ENCODE data around the gene RBM23.
"Not testable (repeated sequence)": the region's sequence is repeated elsewhere in the genome, so short reads cannot be mapped to it uniquely, and the experiment has no call there.

RBM23 gene

DNA sequence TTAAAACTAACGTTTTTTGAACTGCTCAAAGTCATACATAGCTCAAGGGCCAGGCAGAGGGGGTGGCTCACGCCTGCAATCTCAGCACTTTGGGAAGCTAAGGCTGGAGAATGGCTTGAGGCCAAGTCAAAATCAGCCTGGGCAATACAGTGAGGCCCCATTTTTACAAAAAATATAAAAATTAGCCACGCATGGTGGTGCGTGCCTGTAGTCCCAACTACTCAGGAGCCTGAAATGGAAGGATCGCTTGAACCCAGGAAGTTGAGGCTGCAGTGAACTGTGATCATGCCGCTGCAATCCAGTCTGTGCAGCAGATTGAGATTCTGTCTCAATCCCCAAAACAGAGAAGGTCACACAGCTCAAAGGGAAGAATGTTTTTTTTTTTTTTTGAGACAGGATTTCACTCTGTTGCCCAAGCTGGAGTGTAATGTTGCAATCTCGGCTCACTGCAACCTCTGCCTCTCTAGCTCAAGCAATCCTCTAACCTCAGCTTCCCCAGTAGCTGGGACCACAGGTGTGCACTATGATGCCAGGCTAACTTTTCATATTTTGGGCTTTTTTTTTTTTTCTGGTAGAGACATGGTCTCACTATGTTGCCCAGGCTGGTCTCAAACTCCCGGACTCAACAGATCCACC is 2.9 kb downstream of the RBM23 start:
- DNase-seq (ENCODE audit: low read depth) = no peak

DNA sequence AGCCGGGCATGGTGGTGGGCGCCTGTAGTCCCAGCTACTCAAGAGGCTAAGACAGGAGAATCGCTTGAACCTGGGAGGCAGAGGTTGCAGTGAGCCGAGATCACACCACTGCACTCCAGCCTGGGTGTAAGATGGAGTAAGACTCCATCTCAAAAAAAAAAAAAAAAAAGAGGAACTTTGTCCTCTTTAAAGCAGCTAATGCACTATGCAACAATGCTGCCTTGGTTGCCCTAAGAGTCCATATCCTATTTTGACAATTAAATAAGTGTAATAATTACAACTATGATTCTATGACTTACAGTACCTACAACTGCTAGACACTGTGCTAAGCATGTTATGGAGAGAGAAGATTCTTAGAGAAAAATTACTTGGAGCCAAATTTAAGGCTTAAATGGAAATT is 4.1 kb downstream of the RBM23 start:
- not testable (repeated sequence) for DNase-seq (ENCODE audit: low read depth)

DNA sequence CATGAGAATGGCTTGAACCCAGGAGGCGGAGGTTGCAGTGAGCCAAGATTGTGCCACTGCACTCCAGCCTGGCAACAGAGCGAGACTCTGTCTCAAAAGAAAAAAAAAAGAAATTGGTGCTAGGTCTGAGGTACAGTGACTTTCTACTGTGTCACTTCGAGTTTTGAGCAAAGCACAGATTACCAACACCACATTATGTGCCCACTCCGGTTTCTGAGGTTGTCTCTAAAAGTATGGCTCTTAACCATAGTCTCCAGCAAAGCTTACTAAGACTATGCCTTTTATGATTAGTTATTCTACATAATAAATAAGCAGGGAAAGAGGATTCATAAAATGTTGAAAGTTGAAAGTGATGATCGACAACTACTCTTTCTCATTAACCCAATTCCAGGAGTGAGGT is 8.0 kb downstream of the RBM23 start:
- no peak for DNase-seq (ENCODE audit: low read depth)

DNA sequence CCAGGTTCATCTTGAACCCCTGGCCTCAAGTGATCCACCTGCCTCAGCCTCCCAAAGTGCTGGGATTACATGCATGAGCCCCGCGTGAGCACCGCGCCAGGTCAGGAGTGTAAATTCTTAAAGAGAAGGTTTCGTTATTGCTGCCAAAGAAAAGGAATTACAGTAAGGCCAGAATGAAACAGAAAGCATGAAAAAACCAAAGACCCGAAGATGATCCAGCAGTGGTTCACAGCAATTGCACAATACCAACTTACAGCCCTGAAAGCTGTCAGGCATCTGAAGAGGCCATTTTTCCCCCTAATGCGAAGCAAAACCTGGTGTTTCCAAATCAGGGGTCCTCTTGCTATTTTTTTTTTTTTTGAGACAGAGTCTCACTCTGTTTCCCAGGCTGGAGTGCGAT is 10.3 kb downstream of the RBM23 start:
- DNase-seq (ENCODE audit: low read depth) = no peak

DNA sequence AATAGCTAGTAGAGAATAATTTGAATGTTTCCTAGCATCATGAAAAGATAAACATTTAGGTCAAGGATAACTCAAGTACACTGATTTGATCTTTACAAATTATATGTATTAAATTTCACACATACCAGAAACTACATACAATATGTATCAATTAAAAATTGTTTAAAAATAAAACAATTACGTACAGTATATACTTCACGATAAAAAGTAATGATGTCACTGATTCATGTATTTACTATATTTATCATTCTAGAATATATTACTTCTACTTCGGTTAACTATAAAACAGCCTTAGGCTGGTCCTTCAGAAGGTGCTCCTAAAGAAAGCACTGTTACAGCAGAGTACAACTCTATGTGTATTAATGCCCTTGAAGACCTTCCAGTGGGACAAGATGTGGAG is 11.5 kb downstream of the RBM23 start:
- DNase-seq (ENCODE audit: low read depth) = no peak

DNA sequence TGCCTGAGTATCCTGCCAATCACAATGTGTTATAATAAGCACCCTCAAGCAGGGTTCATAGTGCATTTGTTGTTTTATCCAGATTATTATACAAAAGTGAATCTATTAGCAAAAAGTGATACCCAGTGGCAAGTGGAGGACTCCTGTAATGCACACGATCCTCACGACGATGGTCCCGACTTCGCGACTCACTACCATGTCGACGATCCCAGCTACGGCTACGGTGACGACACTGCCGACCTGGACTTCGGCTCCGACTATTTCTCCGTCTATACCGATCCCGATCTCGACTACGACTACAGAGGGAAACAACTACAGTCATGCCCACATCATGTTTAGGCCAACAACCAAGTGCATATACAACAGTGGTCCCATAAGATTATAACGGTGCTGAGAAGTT is 12.9 kb downstream of the RBM23 start:
- no peak for DNase-seq (ENCODE audit: low read depth)

DNA sequence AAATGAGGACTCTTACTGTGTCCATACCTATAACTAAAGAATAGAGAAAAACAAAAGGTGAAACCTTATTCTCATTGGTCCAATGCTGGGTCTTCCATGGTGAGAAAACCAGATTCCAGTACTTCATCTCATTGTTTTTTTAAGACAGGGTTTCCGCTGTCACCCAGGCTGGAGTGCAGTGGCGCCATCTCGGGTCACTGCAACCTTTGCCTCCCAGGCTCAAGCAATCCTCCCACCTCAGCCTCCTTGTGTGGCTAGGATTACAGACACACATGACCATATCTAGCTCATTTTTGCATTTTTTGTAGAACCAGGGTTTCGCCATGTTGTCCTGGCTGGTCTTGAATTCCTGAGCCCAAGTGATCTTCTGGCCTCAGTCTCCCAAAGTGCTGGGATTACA is 13.3 kb downstream of the RBM23 start:
- DNase-seq (ENCODE audit: low read depth) = no peak

DNA sequence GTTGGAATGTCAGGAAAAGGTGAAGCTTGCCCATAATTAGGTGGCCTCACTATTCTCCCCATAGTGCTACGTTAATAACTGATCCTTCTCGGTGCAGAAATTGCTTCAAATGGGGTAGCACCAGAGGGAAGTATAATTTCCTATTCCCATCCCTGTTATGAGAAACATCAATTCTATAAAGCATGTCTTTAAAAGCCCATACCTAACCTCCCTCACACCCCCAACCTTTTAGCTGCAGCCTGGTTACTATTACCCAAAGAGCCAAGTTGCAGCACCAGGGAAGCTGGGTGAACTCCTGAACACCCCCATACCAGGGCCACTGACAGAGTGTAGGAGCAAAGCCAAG is 15.2 kb downstream of the RBM23 start:
- DNase-seq (ENCODE audit: low read depth) = no peak

DNA sequence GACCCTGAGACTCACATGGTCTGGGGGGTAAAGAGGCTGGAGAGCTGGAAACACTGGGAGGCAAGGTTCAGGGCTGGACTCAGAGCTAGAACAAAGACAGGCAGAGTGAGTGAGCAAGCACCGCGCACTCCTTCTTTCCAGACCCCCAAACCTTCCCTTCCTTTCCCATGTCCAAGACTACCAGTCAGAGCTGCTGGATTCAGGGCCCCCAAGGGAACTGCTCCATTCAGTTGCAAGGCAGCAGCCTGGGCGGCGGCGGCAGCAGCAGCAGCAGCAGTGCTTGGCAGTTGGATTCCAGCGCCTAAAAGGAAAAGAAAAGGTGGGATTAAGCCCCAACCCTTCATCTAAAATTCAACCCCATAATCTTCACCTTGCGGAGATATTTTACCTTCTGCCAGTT is 17.1 kb downstream of the RBM23 start:
- DNase-seq (ENCODE audit: low read depth) = no peak

DNA sequence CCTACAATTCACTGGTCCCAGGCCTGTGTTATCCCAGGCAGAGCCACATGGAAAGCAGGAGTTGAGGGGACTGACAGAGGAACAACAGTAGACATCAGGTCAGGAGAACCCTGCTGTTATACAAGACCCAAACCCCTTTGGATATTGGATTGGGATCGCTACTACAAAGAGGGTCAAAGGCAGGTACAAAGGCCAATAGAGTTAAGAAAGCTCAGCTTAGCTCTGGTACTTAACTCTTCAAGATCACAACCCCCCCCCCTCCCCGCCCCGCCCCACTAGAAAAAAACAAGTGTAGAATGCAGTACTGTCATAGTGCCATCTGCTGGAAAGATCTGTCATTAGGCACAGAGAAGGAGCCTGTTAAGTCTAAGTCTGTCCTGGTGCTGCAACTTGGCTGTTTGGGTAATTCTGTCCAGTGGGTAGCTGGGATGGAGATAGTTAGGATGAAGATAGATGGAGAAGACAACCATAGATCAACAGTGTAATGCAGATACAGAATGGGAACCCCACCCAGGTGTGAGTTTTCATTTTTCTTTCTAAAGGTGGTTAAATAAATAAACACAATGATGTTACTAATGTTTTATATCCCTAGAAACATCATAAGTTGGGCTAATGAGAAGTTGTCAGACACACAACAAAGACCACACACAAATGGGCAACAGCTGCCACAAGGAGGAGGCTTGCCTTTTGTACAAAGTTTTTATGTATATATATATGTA is 18.7 kb downstream of the RBM23 start:
- DNase-seq (ENCODE audit: low read depth) = no peak

DNA sequence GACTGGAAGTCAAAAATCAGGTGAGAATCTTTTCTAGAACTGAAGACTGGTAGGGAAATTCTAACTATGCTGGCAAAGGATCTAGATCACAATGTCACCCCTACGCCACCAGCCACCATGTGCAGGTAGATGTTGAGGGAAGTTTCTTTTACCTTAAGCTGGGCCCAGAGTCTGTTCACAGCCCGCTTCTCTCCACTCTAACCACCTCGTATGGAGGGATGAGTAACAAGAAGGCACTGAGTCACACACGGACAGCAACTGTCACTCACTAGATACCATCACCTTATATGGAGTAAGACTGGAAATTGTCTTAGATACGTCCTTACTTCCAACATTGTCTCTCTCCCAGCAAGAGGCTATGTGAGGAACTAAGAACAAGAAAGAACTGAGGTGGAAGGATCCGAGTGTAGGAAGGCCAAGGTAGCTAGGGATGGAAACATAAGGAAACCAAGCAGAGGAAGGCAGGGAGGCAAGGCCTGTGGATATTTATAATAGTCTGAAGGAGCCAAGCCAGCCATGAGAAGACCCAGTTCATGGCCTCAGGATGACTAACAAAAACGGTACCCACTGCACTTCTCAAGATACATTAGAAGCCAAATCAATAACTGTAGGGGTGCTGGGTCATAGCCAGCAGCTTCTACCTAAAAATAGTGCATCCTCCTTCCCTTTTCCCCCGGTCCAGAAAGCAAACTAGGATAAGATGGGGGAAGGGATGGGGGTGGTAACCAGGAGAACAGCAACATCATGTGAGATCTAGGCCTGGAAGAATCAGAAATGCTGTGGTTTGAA is 20.5 kb downstream of the RBM23 start:
- DNase-seq (ENCODE audit: low read depth) = no peak

DNA sequence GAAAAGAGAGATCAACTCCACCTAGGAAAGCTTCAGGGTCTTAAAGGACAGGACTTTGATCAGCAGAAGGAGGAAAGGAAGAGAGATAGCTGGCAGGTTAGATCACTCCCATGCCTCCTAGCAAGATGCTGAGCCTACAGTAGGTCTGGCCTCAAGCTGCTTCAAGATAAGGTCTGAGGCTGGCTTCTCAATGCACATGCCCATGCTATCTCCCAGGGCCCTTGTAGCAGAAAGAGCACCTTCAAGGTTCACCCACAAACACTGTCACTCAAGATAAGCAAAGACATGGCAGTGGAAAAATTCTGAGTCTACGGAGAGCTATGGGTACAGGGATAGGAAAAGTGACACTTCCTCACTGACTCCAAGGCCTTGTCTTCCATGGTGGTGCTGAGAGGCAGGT is 21.6 kb downstream of the RBM23 start:
- DNase-seq (ENCODE audit: low read depth) = no peak

DNA sequence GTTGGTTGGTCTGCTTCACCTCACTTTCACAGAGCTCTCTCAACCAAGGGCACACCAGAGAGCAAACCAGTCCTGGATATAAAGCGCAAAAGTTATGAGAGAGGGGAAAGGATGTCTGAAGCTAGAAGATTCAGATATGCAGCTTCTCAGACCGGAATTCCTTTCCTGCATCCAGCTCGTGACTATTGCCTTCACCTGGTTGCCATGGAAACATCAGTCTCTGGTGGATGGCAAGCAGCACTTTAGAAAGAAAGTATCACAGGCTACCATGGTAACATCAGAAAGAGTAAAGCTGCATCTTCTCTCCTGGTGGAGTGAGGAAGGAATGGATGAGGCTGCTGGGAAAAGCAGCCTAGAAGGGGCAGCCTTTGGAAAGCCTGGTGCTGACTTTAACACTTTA is 22.2 kb downstream of the RBM23 start:
- DNase-seq (ENCODE audit: low read depth) = no peak

DNA sequence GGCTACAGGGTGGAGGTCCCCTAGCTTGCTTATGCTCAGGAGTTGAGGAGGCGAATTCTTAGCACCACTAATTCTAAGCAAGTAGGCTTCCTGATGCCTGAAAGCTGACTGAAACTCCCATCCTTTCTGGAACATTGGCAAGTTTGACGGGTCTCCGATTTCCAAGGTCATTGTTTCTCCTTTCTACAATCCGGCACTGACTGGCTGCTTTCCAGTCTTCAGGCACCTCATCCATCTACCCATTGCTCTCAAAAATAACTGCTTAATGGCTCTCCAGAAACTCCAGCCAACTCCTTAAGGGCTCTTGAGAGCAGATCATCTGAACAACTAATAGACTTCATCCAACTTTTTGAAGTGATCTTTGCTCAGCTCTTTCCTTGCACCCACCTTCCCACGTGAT is 22.6 kb downstream of the RBM23 start:
- DNase-seq (ENCODE audit: low read depth) = no peak

DNA sequence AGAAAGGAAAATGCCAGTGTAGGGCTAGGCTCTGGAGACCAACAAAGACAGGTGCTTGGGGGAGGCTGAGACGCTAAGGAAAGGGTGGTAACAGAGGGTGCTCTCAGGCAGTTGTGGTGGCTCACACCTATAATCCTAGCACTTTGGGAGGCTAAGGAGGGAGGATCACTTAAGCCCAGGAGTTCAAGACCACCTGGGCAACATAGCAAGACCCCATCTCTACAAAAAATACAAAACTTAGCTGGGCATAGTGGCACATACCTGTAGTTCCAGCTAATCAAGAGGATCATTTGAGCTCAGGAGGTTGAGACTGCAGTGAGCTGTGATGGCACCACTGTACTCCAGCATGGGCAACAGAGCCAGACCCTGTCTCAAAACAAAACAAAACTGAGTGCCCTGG is 23.5 kb downstream of the RBM23 start:
- DNase-seq (ENCODE audit: low read depth) = no peak

DNA sequence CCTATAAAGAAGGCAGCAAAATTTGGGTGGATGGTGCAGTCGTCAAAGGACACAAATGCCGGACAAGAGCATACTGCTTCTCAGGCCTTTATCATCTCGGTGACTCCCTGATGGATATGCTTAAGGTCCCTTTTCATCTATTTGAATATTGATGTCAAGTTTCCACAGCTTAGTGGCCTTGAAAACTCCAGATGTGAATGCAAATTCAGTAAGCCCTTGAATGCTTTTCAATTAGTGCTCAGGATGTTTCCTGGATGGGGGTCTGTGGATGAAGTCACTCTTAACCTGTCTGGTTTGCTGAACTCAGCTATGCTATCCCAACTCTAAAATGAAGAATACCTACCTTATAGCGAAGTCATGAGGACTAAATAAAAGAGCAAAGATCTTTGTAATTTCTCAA is 25.2 kb downstream of the RBM23 start:
- DNase-seq (ENCODE audit: low read depth) = no peak

DNA sequence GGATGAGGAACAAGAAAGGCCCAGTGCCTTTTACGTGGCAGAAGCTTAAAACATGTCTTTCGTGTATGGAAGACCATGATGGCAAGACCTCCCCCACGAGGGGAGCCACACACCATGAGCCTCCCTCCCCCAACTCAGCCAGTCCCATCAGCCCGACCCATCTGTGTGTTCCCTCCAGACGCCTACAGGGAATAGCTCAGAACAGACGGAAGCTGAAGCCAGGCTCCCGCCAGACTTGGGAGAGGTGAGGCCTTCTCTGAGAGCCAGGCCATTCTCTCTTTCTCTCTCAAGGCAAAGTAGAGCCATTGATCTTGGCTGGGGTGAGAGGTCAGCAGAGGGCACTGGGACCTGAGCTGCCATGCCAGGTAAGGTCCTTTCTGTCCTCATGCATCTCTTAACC is 26.5 kb downstream of the RBM23 start:
- DNase-seq (ENCODE audit: low read depth) = no peak

DNA sequence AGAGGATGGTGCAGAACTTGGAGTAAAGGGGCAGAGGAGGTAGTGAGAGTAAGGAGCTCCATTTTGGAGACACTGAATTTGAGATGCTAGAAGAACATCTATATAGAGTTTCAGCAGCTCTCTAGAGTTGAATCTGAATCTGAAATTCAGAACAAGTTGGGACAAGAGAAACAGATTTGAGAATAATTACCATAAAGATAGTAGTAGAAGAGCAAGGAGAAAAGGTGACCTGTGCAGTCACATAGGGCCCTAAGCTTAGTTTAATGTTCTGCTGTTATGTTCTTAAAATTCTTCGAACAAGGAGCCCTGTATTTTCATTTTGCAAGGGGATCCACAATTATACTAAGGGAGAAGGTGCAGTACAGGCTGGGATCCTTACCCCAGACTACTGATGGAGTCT is 28.5 kb downstream of the RBM23 start:
- DNase-seq (ENCODE audit: low read depth) = no peak

DNA sequence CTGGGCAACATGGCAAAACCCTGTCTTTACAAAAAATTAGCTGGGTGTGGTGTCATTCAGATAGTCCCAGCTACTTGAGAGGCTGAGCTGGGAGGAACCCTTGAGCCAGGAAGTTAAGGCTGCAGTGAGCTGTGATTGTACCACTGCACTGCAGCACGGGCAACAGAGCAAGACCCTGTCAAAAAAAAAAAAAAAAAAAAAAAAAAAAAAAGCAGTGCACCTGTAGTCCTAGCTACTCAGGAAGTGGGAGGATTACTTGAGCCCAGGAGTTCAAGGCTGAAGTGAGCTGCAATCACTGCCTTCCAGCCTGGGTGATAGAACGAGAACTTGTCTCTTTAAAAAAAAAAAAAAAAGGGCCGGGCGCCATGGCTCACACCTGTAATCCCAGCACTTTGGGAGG is 30.3 kb downstream of the RBM23 start:
- no peak for DNase-seq (ENCODE audit: low read depth)

DNA sequence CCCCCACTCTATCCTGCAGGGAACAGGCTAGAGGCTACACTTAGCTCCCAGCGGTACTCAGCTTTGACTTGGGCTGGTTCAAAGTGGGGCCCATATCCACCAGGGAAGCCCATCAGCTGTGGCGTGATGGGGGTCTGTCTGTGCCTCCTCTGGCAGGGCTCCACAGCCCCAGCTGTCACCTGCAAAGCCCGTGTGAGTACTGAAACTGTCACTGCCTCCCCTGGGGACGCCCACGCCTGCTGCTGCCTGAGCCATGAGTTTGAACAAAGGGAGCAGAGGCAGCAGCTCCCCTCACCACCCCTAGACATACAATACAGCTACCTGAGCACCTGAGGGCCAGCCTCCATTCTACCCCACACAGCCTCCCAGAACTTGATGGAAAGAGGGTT is 31.0 kb downstream of the RBM23 start:
- no peak for DNase-seq (ENCODE audit: low read depth)

DNA sequence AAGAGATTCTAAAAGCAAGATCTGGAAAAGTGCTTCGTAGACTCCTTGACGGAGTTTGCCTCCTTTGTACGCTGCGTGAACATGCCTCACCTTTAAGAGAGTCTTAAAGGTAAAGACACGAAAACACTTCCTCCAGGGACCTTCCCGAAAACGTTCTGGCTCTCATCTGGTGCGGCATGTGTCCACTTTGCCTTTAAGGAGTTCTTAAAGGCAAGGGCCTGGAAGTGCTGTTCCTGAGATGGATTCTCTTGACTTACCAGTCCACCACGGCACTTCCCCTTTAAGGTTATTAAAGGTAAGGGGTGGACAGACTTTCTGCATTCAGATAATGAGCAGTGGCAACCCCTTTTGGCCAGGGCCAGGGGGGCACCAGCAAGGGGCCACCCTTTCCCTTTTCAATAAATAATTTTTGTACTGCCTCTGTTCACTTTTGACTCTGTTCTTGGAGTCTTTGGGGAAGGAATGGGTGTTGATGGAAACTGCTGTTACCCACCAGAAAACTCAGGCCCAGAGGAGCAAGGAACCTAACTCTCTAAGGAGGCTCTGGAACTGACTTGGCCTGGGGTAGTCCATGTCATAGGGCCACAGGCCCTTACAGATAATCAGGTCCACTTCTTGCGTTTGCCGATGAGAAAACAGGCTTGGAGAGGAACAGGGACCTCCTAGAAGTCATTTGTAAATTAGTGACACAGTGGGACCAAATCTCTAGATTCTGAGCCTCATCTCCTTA is 31.5 kb downstream of the RBM23 start:
- DNase-seq (ENCODE audit: low read depth) = no peak

DNA sequence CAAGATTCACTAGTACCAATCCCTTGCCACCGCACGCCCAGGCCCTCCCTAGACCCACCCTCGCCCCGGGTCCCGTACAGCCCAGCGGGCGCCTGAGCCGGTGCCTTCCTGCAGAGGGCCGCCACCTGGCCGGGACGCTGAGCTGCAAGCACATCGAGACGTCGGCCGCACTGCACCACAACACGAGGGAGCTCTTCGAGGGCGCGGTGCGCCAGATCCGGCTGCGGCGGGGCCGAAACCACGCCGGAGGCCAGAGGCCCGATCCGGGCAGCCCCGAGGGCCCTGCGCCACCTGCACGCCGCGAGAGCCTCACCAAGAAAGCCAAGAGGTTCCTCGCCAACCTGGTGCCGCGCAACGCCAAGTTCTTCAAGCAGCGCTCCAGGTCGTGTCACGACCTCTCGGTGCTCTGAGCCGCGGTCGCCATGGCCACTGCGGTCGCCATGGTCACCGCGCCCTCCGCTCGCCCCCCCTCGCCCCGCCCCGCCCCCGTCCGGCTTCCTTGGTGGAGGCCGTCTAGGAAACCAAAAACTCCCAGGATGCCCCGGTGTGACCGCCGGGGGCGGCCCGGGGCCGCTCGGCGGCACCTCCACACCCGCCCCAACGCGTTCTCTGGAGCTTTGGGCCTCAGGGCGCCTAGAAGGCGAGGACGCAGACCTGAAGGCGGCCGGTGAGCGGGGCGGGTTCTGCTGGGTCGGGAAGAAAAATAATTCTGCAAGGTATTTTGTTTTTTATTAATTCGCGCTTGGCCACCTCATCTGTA is 32.3 kb downstream of the RBM23 start:
- DNase-seq (ENCODE audit: low read depth) = no peak
